Stimulated activated CD4-positive, alpha-beta T cell treated with anti-CD3 and anti-CD28 coated beads, Interleukin-12 subunit alpha, Interleukin-12 subunit beta, amount 100 ng/mL, for 4 hours (primary cell): Measurements from ENCODE around the gene DYNC2H1.
"Not testable (repeated sequence)": the region's sequence is repeated elsewhere in the genome, so short reads cannot be mapped to it uniquely, and the experiment has no call there.

Source experiments
- DNase-seq: peaks from one replicate; pipeline ENCODE4 v3.0.0-alpha.2; 2020

Gene DYNC2H1

DNA sequence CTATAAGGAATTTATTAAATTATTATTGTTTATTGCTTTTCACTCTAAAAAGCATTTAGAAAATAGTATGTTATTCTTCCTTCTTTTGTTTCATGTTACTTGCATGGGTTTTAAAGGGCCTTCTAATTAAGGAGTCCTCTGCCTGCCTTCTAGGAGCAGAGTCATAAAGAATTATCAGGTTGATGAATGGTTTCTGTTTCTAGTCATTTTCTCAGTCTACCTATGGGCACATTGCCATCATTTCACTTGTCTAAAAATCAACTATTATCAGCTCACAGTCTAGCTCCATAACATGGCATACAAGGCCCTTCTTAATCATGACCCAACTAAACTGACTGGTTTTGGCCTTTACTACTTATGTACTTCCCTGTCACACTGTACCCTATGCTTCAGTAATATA is 16.2 kb downstream of the DYNC2H1 start:
- no peak for DNase-seq

DNA sequence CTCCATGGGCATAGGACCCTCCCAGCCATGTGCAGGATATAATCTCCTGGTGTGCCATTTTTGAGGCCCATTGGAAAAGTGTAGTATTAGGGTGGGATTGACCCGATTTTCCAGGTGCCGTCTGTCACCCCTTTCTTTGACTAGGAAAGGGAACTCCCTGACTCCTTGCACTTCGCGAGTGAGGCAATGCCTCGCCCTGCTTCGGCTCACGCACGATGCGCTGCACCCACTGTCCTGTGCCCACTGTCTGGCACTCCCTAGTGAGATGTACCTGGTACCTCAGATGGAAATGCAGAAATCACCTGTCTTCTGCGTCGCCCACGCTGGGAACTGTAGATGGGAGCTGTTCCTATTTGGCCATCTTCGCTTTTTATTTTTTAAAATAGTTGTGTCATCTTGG is 32.8 kb downstream of the DYNC2H1 start:
- not testable (repeated sequence) for DNase-seq

DNA sequence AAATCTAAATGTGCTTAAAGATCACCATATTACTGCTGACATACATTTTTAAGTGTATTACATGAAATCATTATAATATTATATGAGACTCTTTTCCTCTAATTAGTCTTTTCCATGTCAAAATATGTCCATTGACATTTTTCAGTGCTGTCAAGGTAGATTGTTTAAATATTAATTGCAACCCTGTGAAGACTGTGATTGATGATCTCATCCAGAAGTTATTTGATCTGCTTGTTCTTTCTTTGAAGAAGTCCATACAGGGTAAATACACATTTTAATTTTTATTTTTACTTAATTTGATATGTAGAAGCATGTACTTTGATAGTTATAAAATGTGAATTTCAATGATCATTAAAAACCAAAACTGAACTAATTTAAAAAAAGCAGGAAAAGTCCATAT is 38.4 kb downstream of the DYNC2H1 start:
- DNase-seq = no peak

DNA sequence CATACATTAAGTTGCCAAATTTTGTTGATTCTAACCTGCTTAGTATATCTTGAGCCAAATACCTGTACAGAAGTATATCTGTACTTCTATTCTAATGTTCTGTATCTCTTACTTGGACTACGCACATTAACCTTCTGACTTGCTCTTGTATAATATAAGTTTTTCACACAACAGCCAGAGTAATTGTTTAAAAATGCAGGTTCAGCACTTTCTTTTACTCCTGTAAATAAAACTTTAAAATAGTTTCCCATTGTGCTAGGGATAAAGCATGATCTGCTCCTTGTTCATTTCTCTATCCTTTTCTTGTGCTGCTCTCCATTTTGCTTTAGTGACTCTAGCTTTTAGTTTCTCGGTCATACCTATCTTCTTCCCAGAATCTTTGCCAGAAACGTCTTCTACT is 48.3 kb downstream of the DYNC2H1 start:
- no peak for DNase-seq

DNA sequence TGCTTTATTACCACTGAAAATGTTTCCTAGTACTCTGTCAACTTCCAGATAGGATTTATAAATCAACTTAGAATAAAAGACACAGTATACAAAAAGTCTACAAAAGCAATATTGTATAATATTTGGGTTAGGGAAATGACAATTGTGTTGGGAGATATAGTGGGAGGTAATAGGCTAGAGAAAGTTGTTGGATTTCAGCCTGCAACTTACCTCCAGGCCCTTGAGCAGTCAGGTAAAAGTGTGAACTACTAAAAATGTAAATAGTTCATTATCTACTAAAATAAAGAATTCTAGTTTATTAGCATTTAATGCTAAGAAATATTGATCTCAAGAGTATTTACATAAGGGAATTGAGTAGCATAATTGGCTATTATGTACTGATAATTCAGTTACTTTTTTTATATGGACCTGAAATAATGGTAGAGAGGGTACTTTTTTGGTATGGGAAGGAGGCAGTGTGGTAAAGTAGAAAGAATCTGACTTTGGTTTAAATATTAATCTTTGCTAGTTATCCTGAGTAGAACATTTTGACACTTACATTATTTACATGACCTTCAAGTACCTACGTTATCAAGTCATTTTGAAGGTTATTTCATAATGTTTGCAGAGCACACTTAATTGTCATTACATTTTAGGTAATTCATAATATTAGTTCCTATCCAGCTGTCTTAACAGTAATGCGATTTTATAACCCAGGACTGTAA is 55.0 kb downstream of the DYNC2H1 start:
- DNase-seq = no peak

DNA sequence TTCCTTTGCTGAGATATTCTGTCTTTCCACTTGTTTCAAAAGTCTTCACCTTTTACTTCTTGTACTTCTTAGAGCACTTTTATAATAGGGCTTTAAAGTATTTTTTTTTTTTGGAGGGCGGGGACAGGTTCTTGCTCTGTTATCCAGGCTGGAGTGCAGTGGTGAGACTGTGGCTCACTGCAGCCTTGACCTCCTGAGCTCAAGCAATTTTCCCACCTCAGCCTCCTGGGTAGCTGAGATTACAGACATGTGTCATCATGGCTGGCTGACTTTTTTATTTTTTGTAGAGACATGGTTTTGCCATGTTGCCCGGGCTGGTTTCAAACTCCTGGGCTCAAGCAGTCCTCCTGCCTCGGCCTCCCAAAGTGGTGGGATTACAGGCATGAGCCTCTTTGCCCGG is 57.9 kb downstream of the DYNC2H1 start:
- DNase-seq = no peak

DNA sequence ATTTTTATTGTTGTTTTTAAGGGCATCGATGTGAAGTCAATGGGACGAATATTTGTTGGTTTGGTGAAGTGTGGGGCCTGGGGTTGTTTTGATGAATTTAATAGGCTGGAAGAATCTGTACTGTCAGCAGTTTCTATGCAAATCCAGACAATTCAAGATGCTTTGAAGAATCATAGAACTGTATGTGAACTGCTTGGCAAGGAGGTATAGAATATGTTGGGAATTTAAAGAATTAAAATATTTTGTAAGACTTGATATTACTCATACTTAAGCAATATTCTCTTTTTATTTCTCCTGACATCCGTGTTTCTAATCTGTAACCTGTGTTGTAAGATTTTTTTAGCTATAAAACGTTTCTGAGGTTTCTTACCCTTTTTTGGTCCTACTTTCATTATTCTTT is 61.6 kb downstream of the DYNC2H1 start:
- DNase-seq = no peak

DNA sequence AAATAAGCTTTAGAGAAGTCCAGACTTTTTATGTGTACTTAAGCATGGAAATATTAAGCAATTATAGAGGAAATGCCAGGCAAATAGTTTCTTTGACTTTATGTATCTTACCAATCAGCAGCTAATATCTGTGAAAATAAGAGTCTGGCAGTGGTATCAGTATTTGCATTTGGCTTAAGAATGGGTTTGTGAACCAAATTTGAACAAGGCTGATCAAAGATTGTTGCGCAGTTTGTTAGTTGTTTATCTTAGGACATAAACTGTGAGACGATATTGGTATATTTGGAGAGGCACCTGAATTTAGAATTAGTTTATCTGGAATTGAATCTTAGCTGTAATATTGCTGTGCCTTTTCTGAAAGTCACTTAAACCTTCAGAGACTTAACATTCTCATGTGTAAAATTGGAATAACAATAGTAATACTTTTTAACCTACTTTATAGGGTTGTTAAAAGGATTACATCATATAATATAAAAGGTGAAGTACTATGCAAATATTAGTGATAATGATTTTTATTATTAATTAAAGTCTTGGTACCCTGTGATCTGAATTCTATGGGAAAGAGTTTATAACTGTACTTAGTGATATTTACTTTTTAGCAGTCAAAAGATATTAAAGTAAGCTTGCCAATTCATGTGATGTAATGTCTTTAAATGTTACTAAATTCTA is 66.4 kb downstream of the DYNC2H1 start:
- DNase-seq = no peak

DNA sequence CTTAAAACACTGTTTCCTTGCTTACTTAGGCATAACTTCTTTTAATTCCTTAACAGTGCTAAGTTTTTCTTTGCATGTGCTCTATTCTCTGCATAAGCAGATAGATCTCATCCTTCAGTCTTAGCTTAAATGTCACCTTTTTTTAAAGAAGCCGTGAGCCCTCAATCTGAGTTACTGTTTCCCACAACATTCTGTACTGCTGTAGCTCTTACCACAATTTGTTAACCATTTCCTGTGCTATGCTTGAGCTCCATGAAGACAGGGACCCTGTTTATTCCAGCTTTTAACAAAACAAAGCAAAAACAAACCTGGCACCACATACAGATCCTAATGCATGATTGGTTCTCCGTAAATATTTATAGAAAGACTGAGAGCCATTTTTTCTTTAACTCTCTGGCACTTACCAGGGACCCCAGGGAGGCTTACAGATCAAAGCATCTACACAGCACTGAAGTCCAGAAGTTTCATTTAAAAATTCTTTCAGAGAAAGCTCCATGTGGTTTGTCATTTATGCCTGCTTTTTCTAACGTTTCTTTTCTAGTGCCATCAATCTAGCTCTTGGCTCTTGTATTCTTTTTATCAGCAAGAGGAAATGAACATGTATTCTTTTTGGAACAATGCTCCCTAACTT is 74.9 kb downstream of the DYNC2H1 start:
- DNase-seq = no peak

DNA sequence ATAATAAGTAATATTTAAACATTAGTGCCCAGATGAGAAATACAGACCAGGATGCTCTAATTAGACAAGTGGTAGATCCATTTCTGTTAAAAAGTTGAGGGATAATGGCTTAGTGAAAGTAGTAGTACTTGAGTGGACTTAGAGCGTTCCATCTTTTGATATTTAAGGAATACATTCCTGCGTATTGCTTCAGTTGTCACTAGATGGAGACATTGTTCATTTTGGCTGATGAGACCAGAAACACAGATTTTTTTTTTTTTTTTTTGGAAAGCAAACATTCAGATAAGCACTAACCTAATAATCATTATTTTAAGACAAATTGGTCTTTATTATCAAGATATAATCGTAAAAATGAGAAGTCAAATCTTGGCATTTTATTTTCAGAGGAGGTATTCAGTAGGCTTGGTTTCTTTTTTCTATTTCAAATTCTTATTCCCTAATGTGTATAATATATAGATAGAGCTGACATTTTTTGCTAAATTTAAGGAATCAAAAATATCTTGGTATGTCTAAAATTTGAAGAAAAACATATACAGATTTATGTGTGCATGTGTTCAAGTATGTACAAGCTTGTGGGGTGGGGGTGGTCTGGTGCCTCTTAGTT is 92.9 kb downstream of the DYNC2H1 start:
- DNase-seq = no peak

DNA sequence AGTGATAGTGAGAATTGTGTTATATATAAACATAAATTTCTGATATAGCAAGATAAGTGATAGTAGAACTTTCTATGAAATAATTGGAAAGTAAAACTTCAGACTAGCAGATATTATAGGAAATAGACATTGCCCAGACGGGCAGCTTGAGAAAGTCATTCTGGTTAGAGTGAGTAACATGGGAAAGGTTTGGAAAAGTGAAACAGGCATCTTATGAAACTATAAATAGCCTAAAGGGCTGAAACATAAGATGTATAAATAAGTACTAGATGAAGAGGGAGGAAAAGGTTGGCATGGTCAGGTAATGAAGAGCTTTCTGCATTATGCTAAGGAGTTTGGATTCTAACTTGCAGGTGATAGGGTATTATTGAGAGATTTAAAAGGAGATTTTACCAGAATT is 101.3 kb downstream of the DYNC2H1 start:
- no peak for DNase-seq

DNA sequence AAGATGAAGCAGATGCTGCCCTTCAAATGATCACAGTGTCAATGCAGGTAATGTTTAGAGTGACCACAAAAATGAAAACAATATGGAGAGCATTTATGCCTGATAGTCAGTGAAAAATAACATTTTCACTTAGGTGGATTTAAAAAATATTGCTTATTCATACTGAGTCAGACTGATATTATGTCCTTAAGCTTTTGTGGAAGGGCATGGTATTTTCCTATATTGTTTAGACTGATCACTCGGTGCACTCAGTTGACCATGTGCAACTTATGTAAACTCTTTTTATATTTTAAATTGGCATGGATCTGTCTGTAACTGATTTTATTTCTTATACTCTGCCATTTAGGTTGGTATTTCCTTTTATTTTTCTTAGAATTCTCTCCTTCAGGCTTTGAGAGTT is 106.6 kb downstream of the DYNC2H1 start:
- no peak for DNase-seq

DNA sequence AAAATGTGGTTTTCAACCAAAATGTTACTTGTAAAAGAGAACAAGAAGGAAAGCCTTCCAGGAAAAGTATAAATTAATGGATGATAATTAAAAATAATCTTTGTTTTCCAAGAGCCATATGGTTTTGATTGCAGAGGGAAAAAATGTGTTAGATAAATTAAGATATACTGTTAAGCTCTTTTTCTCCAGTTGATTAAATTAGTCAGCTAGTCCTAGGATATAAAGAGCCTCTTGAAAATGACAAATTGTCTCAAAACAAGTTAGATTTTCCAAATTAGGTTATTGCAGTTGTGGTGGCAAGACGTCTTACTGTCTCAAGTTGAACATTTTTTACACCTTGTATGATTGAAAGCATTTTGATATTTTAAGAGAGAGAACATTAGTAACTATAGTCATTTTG is 110.9 kb downstream of the DYNC2H1 start:
- DNase-seq = no peak

DNA sequence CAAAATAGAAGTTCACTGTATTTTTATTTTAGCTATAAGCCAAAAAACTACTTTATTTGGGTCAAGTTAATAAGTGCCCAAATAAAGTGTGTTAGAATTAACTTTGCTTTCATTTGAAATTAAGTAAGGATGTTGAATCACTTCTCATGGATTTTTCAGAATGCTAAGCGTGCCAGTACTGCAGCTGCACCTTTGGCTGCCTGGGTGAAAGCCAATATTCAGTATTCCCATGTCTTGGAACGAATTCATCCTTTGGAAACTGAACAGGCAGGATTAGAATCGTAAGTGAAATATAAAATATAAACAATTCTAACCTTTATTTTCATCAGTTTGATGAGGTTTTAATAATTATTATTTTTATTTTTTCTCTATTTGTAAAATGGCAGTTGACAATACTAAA is 113.6 kb downstream of the DYNC2H1 start:
- no peak for DNase-seq

DNA sequence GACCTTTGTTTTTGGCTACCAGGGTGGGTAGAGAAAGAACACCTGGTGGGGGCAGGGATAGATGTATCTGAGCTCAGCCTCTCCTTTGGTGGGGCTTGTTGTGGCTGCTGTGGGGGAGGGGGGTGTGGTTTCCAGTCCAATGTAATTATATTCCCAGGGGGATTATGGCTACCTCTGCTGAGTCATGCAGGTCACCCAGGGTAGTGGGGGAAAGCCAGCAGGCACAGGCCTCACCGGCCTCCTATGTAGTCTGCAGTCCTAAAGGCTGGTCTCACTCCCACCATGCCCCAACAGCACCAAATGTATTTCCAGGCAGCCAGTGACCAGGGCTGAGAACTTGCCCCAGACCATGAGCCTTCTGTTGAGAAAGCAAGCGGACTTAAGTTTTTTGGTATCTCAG is 119.6 kb downstream of the DYNC2H1 start:
- no peak for DNase-seq

DNA sequence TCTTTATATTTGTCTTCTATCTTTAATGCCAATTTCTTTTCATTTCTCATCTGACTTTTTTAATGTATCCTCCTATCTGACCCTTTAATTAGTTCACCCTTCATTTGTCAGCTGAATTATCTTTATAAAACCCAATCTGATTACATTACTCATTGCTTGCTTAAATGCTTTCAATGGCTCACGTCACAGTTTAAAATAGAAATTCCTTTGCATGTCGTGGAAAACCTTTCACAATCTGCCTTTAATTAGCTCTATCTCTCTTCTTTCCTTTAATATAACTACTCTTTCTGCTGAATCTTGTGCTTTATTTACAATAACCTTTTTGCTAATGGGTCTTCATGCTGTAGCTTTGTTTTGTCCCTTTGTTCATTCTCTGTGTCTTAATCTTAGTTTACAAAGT is 125.7 kb downstream of the DYNC2H1 start:
- no peak for DNase-seq

DNA sequence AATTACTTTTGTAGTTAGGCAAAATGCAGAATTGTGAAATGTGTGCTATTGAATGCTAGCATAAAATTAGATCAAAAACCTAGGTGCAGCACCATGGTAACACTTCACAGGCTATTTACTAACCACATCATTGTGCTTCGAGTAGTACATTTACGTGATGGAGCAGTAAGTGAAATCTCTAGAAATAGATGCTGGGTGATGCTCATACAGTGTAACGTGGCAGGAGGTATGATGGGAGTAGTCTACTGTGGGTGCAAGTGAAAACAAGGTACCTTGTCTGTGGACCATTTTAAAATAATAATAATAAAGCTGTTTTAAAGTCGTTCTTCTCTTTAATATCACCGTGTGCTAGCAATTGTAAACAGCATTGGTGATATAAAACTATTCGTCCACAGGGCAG is 132.3 kb downstream of the DYNC2H1 start:
- no peak for DNase-seq

DNA sequence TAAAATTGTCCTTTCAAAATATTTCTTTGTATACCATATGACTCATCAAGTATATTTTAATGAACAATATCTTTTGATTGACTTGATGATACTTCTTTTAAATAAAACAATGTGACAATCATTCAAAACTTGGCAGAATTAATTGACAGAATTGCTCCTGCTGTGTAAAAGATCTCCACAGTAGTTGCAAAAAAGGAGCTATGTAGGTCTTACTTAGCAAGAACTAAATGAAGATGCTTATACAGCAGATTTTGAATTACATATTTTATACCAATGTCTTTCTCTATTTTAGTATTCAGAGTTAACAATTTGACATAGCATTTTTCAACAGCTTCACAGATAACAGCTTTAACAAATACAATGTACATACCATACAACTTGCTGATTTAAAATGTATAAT is 144.9 kb downstream of the DYNC2H1 start:
- DNase-seq = no peak

DNA sequence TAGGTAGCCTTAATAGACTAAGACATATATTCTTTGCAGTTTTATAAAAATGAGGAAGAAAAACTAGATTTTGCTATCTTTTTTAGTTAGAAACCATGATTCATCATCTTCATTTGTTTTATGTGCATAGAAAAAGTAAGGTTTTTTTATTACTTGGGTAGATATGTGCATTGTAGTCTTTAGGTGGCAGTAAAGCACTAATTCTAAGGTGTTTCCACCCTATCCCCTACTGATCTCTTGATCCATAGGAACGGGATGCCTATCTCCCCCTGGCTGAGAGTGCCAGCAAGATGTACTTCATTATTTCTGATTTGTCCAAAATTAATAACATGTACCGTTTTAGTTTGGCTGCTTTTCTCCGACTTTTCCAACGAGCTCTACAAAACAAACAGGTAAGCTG is 148.1 kb downstream of the DYNC2H1 start:
- no peak for DNase-seq

DNA sequence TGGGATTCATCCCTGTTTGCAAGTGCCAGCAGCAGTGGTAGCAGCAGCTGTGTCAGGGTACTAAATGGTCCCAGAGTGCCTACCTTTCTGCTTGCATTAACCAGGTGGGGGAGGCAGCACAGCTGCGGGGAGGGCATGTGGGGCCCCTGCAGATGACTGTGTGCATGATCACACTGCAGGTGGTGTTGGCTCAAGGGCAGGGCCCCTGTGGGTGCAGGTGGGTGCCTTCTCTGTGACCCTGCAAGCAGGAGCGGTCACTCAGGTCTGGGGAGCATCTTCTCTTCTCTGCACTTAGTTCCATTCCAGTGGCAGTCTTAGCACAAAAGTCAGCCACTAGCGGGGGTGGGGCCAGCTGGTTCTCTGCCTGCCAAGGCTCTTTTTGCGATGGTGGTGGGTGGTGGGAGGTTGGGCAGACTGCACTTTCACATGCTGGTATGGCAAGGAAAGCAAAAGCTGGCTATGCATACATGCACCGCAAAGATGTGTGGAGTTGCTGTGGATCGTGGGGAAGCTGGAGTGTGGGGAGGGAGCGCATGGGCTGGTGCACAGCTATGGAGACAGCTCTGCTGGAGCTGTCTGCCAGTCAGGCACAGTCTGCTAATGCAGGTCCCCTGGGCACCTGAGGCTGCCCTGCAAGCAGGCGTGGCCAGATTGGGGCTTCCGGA is 157.1 kb downstream of the DYNC2H1 start:
- no peak for DNase-seq

DNA sequence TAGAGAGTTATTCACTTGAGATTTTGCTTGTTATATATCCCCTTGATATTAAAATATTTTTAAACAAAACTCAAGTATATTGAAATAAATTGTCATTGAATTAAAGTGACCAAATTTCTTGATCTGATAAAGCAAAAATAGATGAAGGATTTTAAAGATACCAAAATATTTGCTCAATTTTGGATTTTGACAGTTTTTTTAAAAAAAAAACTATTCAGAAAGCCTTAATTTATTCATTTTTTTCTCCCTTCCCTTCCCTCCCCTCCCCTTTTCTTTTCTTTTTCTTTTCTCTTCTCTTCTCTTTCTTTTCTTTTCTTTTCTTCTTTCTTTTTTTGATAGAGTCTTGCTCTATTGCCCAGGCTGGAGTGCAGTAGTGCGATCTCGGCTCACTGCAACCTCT is 163.7 kb downstream of the DYNC2H1 start:
- no peak for DNase-seq

DNA sequence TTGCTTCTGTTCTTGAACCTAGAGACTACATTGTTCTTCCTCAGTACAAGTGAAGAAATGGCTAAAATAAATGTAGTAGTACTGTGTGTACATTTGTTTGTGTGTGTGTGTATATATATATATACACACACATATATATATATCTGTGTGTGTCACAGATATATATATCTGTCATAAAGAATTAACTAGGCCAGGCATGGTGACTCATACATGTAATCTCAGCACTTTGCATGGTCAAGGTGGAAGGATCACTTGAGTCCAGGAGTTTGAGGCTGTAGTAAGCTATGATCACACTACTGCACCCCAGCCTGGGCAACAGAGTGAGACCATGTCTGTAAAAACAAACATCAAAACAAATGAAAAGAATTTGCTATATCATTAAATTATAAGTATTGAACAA is 164.8 kb downstream of the DYNC2H1 start:
- no peak for DNase-seq

DNA sequence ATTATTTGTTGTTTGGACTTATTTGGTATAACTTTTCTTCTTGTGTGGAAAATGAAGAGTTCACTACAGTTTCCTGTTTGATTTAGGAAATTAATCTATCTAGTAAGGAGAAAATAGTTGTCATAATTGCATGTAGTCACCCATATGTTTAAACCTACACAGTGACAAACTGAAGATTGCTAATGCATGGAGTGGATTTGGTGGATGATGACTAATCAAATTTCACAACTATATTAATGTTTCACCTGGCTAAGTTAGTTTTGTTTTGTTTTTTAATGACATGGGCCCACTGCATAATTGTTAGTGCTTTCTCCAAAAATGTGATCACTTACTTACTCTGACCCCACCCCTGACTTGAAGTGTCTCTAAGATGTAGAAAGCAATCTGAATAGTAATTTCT is 170.6 kb downstream of the DYNC2H1 start:
- no peak for DNase-seq

DNA sequence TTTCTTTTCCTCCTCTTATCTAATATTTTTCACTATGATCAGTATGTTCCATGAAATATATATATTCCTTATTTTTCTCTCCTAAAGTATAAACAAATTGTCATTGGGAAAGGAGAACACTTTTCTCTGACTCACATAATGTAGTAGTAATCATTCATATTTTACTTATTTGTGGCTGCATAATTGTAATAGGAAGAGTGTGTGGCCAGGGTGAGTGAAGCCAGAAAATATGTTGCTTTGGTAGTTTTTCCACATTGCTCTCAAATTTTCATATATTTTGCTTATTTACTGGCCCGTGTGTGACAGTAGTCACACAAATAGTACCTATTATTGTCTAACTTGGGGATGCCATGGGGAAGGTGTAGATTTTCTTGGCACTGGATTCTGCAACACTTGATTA is 172.1 kb downstream of the DYNC2H1 start:
- no peak for DNase-seq
